ENCODE measurements around the gene RFC4.

GRCh38 chr3:186845756-186846155 lies 39.5 kb upstream of the RFC4 start:
- TF ChIP-seq POLR2A (IDR thresholded peaks at IDR 0.05) (no peak), CTCF (IDR thresholded peaks at IDR 0.05) (no peak)

Data from thyroid gland (tissue), 4 donors.